ENCODE results near the gene YIF1B. TPM values are rescaled to one million over a fixed set of nuclear protein-coding genes. Genes with fewer than 3 reads are reported as not detected.

Gene YIF1B
- total RNA-seq, 1 donor from 2014 or later = 29.6 TPM

DNA sequence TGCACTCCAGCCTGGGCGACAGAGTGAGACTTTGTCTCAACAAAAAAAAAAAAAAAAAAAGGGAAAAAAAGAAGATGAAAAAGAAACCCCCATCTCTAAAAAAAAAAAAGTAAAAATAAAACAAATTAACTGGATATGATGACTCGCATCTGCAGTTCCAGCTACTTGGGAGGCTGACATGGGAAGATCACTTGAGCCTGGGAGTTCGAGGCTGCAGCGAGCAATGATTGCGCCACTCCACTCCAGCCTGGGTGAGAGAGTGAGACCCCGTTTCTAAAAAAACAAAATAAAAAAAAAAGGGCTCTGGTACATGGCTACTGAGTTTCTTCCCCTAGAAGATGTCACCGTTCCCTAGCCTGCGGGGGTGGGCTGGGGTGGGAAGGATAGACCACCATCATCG lies 17.5 kb upstream of the YIF1B start:
- Mint-ChIP-seq H3K4me3 (ENCODE audit: low read depth) (no peak overlapping the region), H3K36me3 (ENCODE audit: insufficient read depth) (peaks cover 5% of the 10 kb centered on the region), H3K4me1 (ENCODE audit: low read depth) (peaks cover 5% of the 10 kb centered on the region), H3K27me3 (no peaks in the 10 kb centered on the region), H3K27ac (no peak overlapping the region), H3K9me3 (ENCODE audit: low read depth) (no peaks in the 10 kb centered on the region)
- TF ChIP-seq, protein P1, sequence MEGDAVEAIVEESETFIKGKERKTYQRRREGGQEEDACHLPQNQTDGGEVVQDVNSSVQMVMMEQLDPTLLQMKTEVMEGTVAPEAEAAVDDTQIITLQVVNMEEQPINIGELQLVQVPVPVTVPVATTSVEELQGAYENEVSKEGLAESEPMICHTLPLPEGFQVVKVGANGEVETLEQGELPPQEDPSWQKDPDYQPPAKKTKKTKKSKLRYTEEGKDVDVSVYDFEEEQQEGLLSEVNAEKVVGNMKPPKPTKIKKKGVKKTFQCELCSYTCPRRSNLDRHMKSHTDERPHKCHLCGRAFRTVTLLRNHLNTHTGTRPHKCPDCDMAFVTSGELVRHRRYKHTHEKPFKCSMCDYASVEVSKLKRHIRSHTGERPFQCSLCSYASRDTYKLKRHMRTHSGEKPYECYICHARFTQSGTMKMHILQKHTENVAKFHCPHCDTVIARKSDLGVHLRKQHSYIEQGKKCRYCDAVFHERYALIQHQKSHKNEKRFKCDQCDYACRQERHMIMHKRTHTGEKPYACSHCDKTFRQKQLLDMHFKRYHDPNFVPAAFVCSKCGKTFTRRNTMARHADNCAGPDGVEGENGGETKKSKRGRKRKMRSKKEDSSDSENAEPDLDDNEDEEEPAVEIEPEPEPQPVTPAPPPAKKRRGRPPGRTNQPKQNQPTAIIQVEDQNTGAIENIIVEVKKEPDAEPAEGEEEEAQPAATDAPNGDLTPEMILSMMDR (IDR thresholded peaks at IDR 0.05; ENCODE audit: unreplicated experiment) = no peak
- DNase-seq (ENCODE audit: low spot score, unreplicated experiment) = no peak

DNA sequence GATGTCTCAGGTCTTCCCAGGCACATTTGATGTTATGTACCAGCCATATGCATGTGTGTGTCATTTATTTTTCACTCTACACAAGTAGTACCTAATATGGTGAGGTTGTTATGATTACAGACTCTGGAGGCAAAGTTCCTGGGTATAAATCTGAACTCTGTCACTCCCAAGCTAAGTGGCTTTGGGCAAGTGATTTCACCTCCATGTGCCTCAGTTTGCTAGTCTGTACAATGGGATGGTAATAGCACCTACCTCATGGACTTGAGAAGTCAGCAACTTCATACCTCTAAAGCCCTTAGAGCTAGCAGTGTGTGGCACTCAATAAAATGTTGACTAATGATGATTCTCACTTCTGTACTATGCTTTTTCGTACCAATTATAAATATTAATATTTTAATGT lies 16.0 kb upstream of the YIF1B start:
- no peaks in the 10 kb centered on the region for H3K36me3 Mint-ChIP-seq (ENCODE audit: insufficient read depth)

DNA sequence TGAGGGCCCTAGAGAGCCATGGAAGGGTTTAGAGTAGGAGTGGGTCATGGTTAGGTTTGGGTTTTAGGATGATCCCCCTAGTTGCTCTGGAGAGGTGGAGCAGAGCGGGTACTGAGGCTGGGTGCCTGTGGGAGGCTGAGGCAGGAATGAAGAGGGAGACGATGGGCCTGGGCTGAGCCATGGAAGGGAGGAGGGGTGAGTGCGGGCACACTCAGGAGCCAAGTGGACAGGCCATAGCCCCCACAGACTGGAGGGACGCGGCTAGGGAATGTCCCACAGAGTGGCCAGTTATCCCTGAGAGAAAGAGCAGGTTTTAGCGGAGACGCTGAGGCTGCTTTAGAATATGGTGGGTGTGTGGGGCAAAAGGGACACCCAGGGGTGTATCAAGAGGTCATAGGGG lies 13.9 kb upstream of the YIF1B start:
- TF ChIP-seq, protein P1 (IDR thresholded peaks at IDR 0.05; ENCODE audit: unreplicated experiment) = no peak
- peaks cover 8% of the 10 kb centered on the region for H3K27me3 Mint-ChIP-seq
- no peaks in the 10 kb centered on the region for H3K9me3 Mint-ChIP-seq (ENCODE audit: low read depth)
- H3K4me1 Mint-ChIP-seq (ENCODE audit: low read depth) = no peaks in the 10 kb centered on the region
- H3K36me3 Mint-ChIP-seq (ENCODE audit: insufficient read depth) = no peaks in the 10 kb centered on the region
- no peak overlapping the region for H3K27ac Mint-ChIP-seq
- no peak overlapping the region for H3K4me3 Mint-ChIP-seq (ENCODE audit: low read depth)
- no peak for DNase-seq (ENCODE audit: low spot score, unreplicated experiment)

More for the DNA sequence above, 16.0 kb upstream of the YIF1B start:
- no peak overlapping the region for H3K27ac Mint-ChIP-seq
- H3K9me3 Mint-ChIP-seq (ENCODE audit: low read depth) = no peaks in the 10 kb centered on the region
- H3K27me3 Mint-ChIP-seq = peaks cover 4% of the 10 kb centered on the region
- TF ChIP-seq, protein P1 (IDR thresholded peaks at IDR 0.05; ENCODE audit: unreplicated experiment) = no peak
- DNase-seq (ENCODE audit: low spot score, unreplicated experiment) = no peak
- no peak overlapping the region for H3K4me3 Mint-ChIP-seq (ENCODE audit: low read depth)
- H3K4me1 Mint-ChIP-seq (ENCODE audit: low read depth) = peaks cover 1% of the 10 kb centered on the region

DNA sequence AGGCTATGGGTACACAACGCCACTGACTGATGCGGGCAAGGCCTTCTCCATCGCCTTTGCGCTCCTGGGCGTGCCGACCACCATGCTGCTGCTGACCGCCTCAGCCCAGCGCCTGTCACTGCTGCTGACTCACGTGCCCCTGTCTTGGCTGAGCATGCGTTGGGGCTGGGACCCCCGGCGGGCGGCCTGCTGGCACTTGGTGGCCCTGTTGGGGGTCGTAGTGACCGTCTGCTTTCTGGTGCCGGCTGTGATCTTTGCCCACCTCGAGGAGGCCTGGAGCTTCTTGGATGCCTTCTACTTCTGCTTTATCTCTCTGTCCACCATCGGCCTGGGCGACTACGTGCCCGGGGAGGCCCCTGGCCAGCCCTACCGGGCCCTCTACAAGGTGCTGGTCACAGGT lies 10.8 kb upstream of the YIF1B start:
- H3K4me1 Mint-ChIP-seq (ENCODE audit: low read depth) = no peaks in the 10 kb centered on the region
- H3K4me3 Mint-ChIP-seq (ENCODE audit: low read depth) = no peak overlapping the region
- H3K36me3 Mint-ChIP-seq (ENCODE audit: insufficient read depth) = no peaks in the 10 kb centered on the region
- TF ChIP-seq, protein P1 (IDR thresholded peaks at IDR 0.05; ENCODE audit: unreplicated experiment) = no peak
- H3K27ac Mint-ChIP-seq = no peak overlapping the region
- H3K27me3 Mint-ChIP-seq = peaks cover 22% of the 10 kb centered on the region
- no peak for DNase-seq (ENCODE audit: low spot score, unreplicated experiment)
- no peaks in the 10 kb centered on the region for H3K9me3 Mint-ChIP-seq (ENCODE audit: low read depth)

DNA sequence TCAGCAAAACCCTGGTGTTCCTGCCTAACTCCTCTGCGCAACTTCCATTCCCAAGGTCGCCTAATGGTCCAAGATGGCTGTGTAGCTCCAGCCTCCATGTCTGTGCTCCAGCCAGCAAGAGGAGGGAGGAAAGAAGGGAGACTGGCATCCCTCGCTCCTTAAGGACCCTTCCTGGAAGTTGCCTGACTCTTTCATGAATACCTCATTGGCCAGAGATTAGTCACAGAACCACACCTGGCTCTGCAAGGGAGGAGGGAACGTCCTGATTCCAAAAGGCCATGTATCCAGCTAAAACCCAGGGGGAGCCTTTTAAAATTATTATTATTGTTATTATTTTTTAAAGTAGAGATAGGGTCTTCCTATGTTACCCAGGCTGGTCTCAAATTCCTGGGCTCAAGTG lies 8.7 kb upstream of the YIF1B start:
- H3K4me1 Mint-ChIP-seq (ENCODE audit: low read depth) = no peaks in the 10 kb centered on the region
- DNase-seq (ENCODE audit: low spot score, unreplicated experiment) = no peak
- H3K9me3 Mint-ChIP-seq (ENCODE audit: low read depth) = no peaks in the 10 kb centered on the region
- TF ChIP-seq, protein P1 (IDR thresholded peaks at IDR 0.05; ENCODE audit: unreplicated experiment) = no peak
- peaks cover 40% of the 10 kb centered on the region for H3K27me3 Mint-ChIP-seq
- H3K36me3 Mint-ChIP-seq (ENCODE audit: insufficient read depth) = no peaks in the 10 kb centered on the region
- no peak overlapping the region for H3K27ac Mint-ChIP-seq
- no peak overlapping the region for H3K4me3 Mint-ChIP-seq (ENCODE audit: low read depth)
